Testis (tissue), 2 donors: ENCODE results near the gene RND1.

Experiments
- CTCF ChIP-seq, 3 experiments: fragments of 450-650 bp in 2 of 3; fragments of 200-600 bp in 1 of 3; sonication (generic) in 1 of 3; IDR thresholded peaks; one replicate each; pipeline ENCODE4 v1.5.1; 2016 to 2019; ENCODE audit warnings: antibody characterized with exemption in 3 of 3, mild to moderate bottlenecking in 2 of 3, moderate library complexity in 1 of 3
- POLR2A ChIP-seq: fragments of 450-650 bp; IDR thresholded peaks from one replicate; pipeline ENCODE4 v1.6.1; 2017; ENCODE audit warnings: antibody characterized with exemption, mild to moderate bottlenecking, moderate library complexity

GRCh38 chr12:48818831-48819590 lies 46.7 kb downstream of the RND1 start:
- TF ChIP-seq CTCF (IDR thresholded peaks at IDR 0.05), result no peak
- TF ChIP-seq POLR2A, result no peak
